CD4-positive, alpha-beta T cell treated with Interleukin-21 for 1 hour (primary cell): ENCODE results near the gene ASB18.

Experiments
- DNase-seq: peaks from one replicate; pipeline ENCODE4 v3.0.0-alpha.2; 2020

The ASB18 gene

GRCh38 chr2:236207472-236207871 lies 56.7 kb downstream of the ASB18 start:
- DNase-seq = no peak

DNA sequence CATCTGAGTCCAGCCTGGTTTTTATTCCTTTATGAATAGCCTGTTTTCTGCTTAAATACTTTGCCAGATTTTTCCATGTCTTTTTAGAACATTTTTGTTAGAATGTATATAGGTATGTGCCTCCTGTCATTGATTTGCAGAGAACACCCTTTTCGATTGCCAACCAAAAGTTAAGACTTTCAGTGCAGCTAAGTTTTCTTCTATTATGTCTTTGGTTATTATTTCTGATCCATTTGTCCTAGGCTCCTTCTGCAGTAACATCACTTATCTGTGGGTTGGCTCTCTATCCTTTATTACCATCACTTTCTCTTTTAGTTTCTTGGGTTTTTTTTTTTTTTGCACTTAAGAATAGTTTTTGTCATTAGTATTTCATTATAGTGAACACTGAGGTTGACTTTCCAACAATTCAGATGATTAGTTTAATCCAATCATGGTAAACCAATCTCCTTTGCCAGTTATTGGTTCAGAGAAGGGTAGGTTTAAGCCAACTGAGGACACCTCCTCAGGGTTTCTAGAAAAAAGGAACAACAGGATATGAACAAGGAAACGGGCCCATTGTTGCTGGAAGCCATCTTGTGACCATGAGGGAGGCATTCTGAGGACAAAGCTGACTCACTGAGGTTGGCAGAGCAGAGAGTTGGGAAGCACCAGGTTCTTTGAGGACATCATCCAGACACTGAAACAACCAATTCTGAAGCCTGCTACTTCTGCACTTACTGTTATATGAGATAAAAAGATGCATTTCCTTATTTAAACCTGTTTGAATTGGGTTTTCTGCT lies 58.1 kb downstream of the ASB18 start:
- no peak for DNase-seq

- DNase-seq = no peak
Observed at GRCh38 chr2:236204953-236205352, 59.3 kb downstream of the ASB18 start.

DNA sequence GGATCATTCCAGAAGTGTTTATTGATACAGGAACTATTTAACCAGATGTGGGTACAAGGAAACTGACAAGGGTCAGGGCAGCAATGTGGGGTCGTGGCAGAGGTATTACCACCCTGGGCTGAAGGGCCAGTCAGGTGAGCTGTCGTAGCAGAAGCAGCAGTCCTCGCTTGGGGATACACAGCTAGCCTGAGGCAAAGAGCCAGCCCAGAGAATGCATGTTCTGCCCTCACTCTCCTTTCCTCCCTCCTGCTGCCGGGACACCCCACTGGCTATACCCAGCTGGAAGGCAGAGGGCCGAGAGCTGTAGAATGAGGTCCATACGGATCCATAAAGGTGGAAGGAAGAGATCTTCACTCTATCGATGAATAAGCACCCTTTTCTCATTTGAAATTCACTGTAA lies 63.8 kb downstream of the ASB18 start:
- no peak for DNase-seq

DNA sequence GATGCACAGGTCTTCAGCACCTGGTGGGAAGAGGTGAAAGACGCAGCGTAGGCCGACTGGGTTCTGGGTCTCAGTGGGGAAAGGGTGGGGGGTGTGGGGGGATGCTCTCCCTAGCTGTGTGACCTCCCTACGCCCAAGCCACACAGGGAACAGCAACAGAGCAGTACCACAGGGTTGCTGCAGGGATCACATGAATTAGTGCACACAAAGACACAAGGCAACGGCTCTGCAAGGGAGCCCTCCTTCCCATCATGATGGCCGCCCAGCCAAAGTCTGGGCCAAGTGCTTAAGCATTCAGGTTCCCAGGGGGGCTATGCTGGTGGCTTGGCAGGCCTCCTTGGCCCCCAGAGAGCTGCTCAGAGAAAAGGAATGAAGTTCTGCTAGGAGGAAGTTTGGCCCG lies 67.8 kb downstream of the ASB18 start:
- no peak for DNase-seq

- DNase-seq = no peak
Observed at GRCh38 chr2:236195726-236196125, 68.5 kb downstream of the ASB18 start.

- DNase-seq = no peak
Observed at GRCh38 chr2:236194786-236195185, 69.4 kb downstream of the ASB18 start.

DNA sequence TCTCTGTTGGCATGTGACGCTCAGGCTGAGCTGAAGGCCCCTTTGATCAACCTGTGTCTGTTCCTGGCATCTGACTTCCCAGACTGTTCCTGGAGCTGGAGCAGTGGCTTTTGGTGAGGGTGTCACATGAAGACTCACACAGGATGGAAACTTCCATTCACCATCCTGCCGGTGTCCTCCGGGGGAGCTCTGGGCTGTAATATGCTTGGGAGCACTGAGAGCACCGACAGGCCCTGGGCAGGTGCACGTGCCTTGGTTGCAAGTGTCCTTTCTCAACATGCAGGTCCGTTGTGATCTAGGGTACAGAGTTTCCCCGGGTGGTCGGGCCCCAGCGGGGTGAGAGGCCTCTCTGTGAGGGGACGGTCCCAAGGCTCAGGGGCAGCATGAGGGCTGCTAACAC lies 71.2 kb downstream of the ASB18 start:
- no peak for DNase-seq

DNA sequence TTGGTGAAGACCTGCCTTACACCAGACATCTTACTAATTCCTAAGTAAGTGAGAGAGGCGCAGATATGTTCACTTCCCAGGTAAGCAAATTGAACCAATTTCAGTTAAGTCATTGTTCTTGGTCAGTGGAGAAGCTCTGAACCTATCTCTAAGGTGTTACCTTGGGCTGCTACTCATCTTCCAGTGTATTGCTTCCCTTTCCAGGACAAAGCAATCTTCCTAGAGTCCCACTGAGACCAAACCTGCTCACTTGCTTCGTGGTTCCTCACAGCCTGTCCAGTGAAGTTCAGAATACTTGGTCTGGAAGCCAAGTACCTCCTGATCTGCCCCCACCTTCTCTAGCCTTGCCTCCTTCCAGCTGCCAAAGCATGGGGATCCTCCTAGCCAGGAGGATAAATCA lies 73.5 kb downstream of the ASB18 start:
- DNase-seq = no peak

DNA sequence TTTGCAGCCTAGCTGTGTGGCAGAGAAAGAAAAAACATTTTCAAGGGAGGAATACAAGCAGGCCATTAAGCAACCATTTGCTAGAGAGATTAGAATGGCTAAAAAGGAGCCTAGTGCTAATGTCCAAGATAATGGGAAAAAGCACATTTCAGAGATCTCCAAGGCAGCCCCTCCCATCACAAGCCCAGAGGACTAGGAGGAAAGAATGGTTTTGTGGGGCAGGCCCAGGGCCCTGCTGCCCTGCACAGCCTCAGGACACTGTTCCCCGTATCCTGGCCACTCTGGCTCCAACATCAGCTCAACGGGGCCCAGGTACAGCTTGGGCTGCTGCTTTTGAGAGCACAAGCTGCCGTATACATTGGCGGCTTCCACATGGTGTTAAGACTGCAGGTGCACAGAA lies 79.5 kb downstream of the ASB18 start:
- no peak for DNase-seq

GRCh38 chr2:236180831-236181453 lies 83.3 kb downstream of the ASB18 start:
- DNase-seq = peak; percentile 24

DNA sequence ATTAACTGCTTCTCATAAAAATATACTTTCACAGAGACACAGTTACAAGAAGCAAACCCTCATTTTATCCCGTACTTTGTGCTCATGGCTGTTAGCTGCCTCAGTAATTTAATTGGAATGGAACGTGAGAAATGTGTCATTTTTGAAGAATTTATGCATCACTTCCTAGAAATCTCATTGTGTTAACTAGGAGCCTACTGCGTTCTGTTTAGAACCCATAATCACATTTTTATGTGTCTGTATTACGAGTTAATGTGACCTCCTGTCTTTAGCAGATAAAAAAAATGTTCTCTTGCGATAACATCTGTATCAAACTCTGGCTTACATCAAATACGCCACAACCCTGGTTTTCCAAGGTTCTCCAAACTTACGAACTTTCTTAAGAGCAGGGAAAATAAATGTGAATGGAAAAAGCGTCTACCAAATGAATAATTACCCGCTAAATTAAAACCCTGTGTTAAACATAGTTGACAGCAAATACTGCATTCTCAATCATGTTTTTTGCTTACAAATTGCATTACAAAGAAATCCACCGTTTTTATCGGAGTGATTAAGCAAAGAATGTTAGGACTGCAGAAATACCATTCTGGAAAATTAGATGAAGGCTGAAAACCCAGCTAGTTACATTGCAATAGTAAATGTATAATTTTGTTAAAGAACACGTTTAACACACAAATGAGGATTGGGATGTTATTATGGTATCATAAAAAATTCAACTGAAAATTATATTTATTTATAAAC lies 84.0 kb downstream of the ASB18 start:
- no peak for DNase-seq

- DNase-seq = no peak
Observed at GRCh38 chr2:236179236-236180075, 84.8 kb downstream of the ASB18 start.

DNA sequence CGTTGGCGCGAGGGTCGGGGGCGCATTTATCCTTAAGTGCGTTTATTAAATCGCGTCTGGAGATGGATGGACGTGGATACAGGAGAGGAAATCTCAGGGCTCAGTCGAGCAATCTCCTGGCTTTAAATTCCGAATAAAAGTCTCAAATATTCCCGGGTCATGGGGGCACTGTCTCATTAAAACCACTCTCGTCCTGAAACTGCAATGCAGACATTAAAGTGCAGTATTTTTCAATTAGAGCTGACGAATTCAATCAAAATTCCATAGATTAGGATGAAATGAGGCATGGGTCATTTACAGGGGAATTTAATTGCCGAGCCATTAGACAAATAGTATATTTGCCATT lies 85.3 kb downstream of the ASB18 start:
- no peak for DNase-seq

GRCh38 chr2:236177967-236178889 lies 86.0 kb downstream of the ASB18 start:
- DNase-seq = peak; percentile 25

DNA sequence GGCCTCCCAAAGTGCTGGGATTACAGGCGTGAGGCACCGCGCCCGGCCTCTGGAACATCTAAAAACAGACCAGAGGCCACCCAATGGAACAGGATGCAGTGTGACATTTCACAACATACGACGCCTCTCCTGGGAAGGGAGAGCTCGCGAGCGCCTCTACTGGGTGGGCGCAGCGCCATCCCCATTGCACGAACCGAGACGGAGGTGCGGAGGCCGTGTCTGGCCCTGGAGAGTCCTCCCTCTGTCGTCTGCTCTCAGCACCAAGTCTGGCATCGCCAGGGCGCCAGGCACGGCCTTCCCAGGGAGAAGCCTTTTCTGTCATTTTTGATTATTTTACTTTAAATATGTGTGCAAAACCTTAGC lies 86.6 kb downstream of the ASB18 start:
- DNase-seq = no peak

GRCh38 chr2:236176951-236177350 lies 87.3 kb downstream of the ASB18 start:
- DNase-seq = no peak

- no peak for DNase-seq
Observed at GRCh38 chr2:236176417-236176816, 87.8 kb downstream of the ASB18 start.

GRCh38 chr2:236175548-236176150 lies 88.6 kb downstream of the ASB18 start:
- DNase-seq = no peak

DNA sequence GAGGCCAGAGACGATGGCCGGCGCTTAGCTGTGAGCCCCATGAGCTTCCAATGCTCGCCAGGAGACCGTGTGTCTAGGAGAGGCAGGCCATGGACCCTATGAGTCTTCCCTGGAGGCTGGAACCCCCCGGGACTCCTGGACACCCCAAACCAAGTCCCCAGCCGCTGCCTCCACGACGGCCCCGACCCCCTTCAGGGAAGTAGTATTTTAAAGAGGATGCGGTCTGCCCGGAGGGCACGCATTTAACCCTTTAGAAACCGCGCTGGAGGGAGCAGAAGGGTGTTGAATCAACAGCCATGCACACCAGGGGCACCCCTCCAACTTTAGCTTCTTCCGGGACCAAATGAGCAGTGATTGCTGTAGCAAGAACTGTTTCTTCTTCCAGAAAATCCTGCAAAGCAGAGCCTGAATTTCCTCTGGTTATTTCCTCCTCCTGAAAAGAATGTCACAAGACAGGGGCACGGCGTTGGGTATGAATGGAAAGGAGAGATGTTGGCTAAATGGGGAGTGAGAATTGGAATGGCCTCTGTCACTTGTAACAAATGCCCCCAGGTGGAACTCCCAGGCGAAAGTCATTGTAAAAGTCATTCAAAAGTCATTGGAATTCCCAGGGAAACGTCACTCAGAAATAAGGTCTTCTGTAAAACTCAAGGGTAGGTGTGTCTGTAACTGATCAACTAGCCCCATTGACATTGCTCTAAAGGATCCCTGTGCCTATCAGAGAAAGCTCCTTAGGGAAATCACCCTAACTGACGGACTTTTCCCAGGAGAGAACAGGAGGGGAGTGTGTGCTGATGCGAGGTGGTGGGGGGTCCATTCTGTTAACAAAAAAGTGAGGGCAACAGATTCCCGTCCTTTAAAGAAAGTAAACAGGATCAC lies 90.2 kb downstream of the ASB18 start:
- DNase-seq = no peak
